GM12875 (cell line): ENCODE measurements around the gene SMAD3.
"Not testable (repeated sequence)": the region's sequence is repeated elsewhere in the genome, so short reads cannot be mapped to it uniquely, and the experiment has no call there.

ENCODE experiments used
- H3K4me3 ChIP-seq: one replicate; pipeline ENCODE4 v1.5.1; 2011; ENCODE audit warnings: low read depth, low read length, control low read depth
- CTCF ChIP-seq: IDR thresholded peaks from 2 replicates; pipeline ENCODE4 v1.5.1; 2011; ENCODE audit warnings: low read depth, mild to moderate bottlenecking, control low read depth, inconsistent platforms, low read length, moderate library complexity, borderline replicate concordance; ENCODE audit not compliant: insufficient read depth

Gene SMAD3

GRCh38 chr15:67120009-67120838 lies 54.8 kb downstream of the SMAD3 start:
- TF ChIP-seq CTCF = no peak
- H3K4me3 ChIP-seq = no peak overlapping the region

- no peak for TF ChIP-seq CTCF
- H3K4me3 ChIP-seq = no peak overlapping the region
These were observed 55.6 kb downstream of the SMAD3 start for GRCh38 chr15:67120839-67121643.

GRCh38 chr15:67121644-67122605 lies 56.5 kb downstream of the SMAD3 start:
- no peak for TF ChIP-seq CTCF
- no peak overlapping the region for H3K4me3 ChIP-seq

GRCh38 chr15:67122816-67123215 lies 57.4 kb downstream of the SMAD3 start:
- H3K4me3 ChIP-seq = not testable (repeated sequence)

GRCh38 chr15:67123291-67123690 lies 57.9 kb downstream of the SMAD3 start:
- not testable (repeated sequence) for H3K4me3 ChIP-seq

GRCh38 chr15:67124111-67124510 lies 58.7 kb downstream of the SMAD3 start:
- H3K4me3 ChIP-seq = no peak overlapping the region
- TF ChIP-seq CTCF = no peak

GRCh38 chr15:67124911-67125588 lies 59.6 kb downstream of the SMAD3 start:
- no peak for TF ChIP-seq CTCF
- H3K4me3 ChIP-seq = no peak overlapping the region
